Neural crest cell (in vitro differentiated cells): ENCODE data around the gene SAP30BP. TPM values are rescaled to one million over a fixed set of nuclear protein-coding genes. Genes with fewer than 3 reads are reported as not detected.

Source experiments
- DNase-seq: peaks from one replicate; pipeline ENCODE4 v3.0.0; 2021; ENCODE audit warnings: low read depth, mixed read lengths, low spot score
- H3K27ac Mint-ChIP-seq: one replicate; pipeline ENCODE4 v1.8.0; 2021; ENCODE audit warnings: mild to moderate bottlenecking, mixed read lengths; ENCODE audit not compliant: unreplicated experiment
- H3K27me3 Mint-ChIP-seq: 2 replicates; pipeline ENCODE4 v1.8.0; 2021; ENCODE audit warnings: low read depth, mild to moderate bottlenecking, mixed read lengths
- H3K36me3 Mint-ChIP-seq: 2 replicates; pipeline ENCODE4 v1.8.0; 2021; ENCODE audit warnings: low read depth, mild to moderate bottlenecking, mixed read lengths
- H3K4me1 Mint-ChIP-seq: 2 replicates; pipeline ENCODE4 v1.8.0; 2021; ENCODE audit warnings: mixed read lengths
- H3K4me3 Mint-ChIP-seq: one replicate; pipeline ENCODE4 v1.8.0; 2021; ENCODE audit warnings: mild to moderate bottlenecking, mixed read lengths
- H3K9me3 Mint-ChIP-seq: 2 replicates; pipeline ENCODE4 v1.8.0; 2021; ENCODE audit warnings: mixed read lengths
- total RNA-seq: library from RNA; stranded (reverse); gene quantifications from 2 replicates; pipeline ENCODE4 v1.2.1, GENCODE V29; 2021
- TF ChIP-seq, protein P1 (sequence below): fragments of 200-600 bp; sonication (generic); conservative IDR thresholded peaks from 2 replicates; pipeline ENCODE4 v1.5.0; 2021; ENCODE audit warnings: antibody characterized with exemption, mild to moderate bottlenecking

Gene SAP30BP
- total RNA-seq, 1 donor from 2014 or later: 113 TPM

DNA sequence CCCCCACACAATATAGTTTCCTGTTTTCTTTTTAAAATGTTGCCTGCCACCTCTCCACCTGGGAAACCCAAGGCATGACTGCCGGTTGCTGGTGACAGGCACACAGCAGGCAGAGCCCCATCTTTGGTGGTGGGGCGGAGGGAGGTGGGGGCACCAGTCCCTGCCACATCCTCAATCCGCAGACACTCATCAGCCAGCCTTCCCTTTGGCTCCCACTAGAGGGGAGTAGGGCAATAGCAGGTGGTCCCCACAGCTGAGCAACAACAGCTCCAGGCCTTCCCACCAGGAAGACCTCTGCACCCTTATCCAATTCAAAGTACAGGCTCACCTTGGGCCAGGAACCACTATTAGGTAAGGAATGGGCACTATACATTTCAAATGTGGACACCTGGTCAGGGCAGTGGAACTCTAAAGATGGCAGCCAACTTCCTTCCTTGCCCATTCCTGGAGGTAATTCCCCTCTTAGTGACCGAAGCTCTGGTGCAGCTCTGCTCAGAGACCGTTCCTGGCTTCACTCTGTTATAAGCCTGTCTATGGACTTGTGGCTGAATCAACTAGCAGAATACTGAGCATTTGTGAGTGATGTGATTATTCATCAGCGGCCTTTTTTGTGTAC, 14.1 kb upstream of the SAP30BP start:
- peak; percentile 50 for DNase-seq
- TF ChIP-seq, protein P1, sequence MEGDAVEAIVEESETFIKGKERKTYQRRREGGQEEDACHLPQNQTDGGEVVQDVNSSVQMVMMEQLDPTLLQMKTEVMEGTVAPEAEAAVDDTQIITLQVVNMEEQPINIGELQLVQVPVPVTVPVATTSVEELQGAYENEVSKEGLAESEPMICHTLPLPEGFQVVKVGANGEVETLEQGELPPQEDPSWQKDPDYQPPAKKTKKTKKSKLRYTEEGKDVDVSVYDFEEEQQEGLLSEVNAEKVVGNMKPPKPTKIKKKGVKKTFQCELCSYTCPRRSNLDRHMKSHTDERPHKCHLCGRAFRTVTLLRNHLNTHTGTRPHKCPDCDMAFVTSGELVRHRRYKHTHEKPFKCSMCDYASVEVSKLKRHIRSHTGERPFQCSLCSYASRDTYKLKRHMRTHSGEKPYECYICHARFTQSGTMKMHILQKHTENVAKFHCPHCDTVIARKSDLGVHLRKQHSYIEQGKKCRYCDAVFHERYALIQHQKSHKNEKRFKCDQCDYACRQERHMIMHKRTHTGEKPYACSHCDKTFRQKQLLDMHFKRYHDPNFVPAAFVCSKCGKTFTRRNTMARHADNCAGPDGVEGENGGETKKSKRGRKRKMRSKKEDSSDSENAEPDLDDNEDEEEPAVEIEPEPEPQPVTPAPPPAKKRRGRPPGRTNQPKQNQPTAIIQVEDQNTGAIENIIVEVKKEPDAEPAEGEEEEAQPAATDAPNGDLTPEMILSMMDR: peak; percentile 76
- H3K27ac Mint-ChIP-seq: peak overlapping the region; percentile 73
- H3K27me3 Mint-ChIP-seq: no peaks in the 10 kb centered on the region
- no peaks in the 10 kb centered on the region for H3K36me3 Mint-ChIP-seq
- H3K4me1 Mint-ChIP-seq: peaks cover 14% of the 10 kb centered on the region
- H3K9me3 Mint-ChIP-seq: no peaks in the 10 kb centered on the region
- no peak overlapping the region for H3K4me3 Mint-ChIP-seq

DNA sequence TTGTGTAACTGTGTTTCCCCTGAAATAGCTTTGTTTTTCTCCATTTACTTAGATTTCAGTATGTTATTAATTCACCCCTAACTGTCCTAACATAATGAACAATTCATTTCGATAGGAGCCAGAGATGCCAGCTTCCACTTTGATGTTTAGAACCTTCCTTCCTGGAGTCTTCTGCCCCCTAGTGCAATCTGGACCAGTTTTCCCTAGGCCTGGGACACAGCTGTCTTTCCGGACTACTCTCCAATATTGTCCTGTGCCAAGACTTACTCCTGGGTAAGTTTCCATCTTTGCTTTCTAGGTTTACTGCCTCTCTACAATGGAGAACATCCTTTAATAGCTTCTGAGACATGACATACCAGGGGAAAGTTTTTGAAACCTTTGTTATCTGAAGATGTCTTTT, 13.0 kb upstream of the SAP30BP start:
- no peak for DNase-seq
- no peak overlapping the region for H3K4me3 Mint-ChIP-seq
- TF ChIP-seq, protein P1: peak; percentile 30
- no peak overlapping the region for H3K27ac Mint-ChIP-seq
- no peaks in the 10 kb centered on the region for H3K36me3 Mint-ChIP-seq
- no peaks in the 10 kb centered on the region for H3K9me3 Mint-ChIP-seq
- H3K27me3 Mint-ChIP-seq: no peaks in the 10 kb centered on the region
- peaks cover 10% of the 10 kb centered on the region for H3K4me1 Mint-ChIP-seq

DNA sequence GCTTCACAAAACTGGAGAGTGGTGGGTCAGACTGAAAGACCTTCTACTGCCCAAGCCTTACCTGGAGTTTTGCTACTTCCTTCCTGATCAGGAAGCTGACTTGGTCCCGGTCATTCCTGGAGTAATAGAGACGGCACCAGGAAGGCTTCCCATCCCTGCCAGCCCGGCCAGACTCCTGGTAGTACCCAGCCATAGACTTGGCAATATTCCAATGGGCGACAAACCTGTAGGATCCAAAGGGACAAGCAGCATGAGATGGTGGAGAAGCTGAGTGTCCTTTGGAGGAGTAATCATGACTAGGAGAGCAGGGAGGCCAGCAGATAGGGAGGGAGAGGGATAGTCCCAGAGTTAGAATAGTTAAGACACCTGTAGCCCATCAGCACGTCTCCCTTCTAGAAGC, 8.9 kb upstream of the SAP30BP start:
- Mint-ChIP-seq H3K27me3 (no peaks in the 10 kb centered on the region), H3K4me1 (peaks cover 16% of the 10 kb centered on the region), H3K27ac (peak overlapping the region; percentile 43), H3K36me3 (no peaks in the 10 kb centered on the region), H3K4me3 (no peak overlapping the region), H3K9me3 (no peaks in the 10 kb centered on the region)
- no peak for DNase-seq
- TF ChIP-seq, protein P1: no peak

DNA sequence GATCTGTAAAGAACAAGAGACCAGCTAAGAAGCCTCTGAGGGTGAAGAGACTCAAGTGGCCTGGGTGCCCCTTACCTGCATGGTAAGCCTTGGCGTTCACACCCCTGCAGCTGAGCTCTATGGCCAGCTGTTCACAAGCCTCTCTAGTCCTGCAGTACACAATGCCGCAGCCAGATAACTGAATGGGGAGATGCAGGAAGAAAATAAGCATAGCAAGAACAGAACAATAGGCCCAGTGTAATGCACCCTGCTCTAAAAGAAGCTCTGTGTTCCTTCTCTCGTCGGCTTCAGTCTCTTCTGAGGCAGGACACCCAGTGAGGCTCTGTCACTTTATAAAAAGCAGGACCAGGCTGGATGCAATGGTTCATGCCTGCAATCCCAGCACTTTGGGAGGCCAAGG, 5.6 kb upstream of the SAP30BP start:
- Mint-ChIP-seq H3K27ac (no peak overlapping the region), H3K4me3 (peak overlapping the region; percentile 82), H3K27me3 (no peaks in the 10 kb centered on the region), H3K4me1 (peaks cover 23% of the 10 kb centered on the region), H3K36me3 (no peaks in the 10 kb centered on the region), H3K9me3 (no peaks in the 10 kb centered on the region)
- TF ChIP-seq, protein P1: no peak
- peak; percentile 14 for DNase-seq

DNA sequence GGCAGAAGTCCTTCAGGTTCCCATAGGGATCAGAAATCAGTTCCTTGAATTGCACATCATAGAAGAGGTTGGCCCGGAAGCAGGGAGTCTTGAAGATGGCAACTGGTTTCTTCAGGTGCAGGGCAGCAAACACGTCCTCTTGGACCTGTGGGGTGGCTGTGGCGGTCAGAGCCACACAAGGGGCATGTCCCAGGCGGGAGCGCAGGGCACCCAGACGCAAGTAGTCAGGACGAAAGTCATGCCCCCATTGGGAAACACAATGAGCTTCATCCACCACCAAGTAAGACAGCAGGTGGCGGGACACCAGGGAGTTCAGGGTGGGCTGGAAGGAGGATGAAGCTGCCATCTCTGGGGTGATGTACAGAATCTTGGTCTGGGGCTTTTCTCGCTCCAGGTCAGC, 4.6 kb upstream of the SAP30BP start:
- Mint-ChIP-seq H3K4me1 (peaks cover 23% of the 10 kb centered on the region), H3K27ac (no peak overlapping the region), H3K9me3 (no peaks in the 10 kb centered on the region), H3K27me3 (no peaks in the 10 kb centered on the region), H3K36me3 (no peaks in the 10 kb centered on the region), H3K4me3 (no peak overlapping the region)
- TF ChIP-seq, protein P1: no peak
- no peak for DNase-seq
